WTC11 (cell line): Measurements from ENCODE around the gene FN3K. TPM values are rescaled to one million over a fixed set of nuclear protein-coding genes. Genes with fewer than 3 reads are reported as not detected.

Source experiments
- ATAC-seq: fragments of 200-7000 bp; cut with Tn5 transposase; 2 replicates; pipeline ENCODE4 v1.10.0; 2021; ENCODE audit warnings: mild to moderate bottlenecking, moderate library complexity
- CTCF ChIA-PET: fragments of 300-600 bp; sonication (Branson Sonifier 250); formaldehyde crosslinking; loops from one replicate; lab custom pipeline; 2021; ENCODE audit warnings: antibody characterized with exemption; lab: Charles Lee
- POLR2A ChIA-PET: fragments of 350-600 bp; sonication (Branson Sonifier 250); formaldehyde crosslinking; loops from one replicate; lab custom pipeline; 2021; ENCODE audit warnings: antibody characterized with exemption; lab: Charles Lee
- DNase-seq: peaks from one replicate; pipeline ENCODE4 v3.0.0; 2021; ENCODE audit warnings: low spot score
- H3K27ac Mint-ChIP-seq: 2 replicates; pipeline ENCODE4 v1.8.0; 2021; ENCODE audit warnings: mixed read lengths
- H3K27me3 Mint-ChIP-seq: 2 replicates; pipeline ENCODE4 v1.8.0; 2021; ENCODE audit warnings: low read depth, mild to moderate bottlenecking, moderate library complexity, mixed read lengths
- H3K36me3 Mint-ChIP-seq: 2 replicates; pipeline ENCODE4 v1.8.0; 2021; ENCODE audit warnings: mixed read lengths
- H3K4me1 Mint-ChIP-seq: 2 replicates; pipeline ENCODE4 v1.8.0; 2022; ENCODE audit warnings: mixed read lengths
- H3K4me3 Mint-ChIP-seq: 2 replicates; pipeline ENCODE4 v1.8.0; 2021; ENCODE audit warnings: mild to moderate bottlenecking, moderate library complexity, mixed read lengths
- H3K9me3 Mint-ChIP-seq: 2 replicates; pipeline ENCODE4 v1.8.0; 2021; ENCODE audit warnings: mixed read lengths
- CREB1 ChIP-seq: sonication (generic); formaldehyde crosslinking; IDR thresholded peaks from 2 replicates; pipeline ENCODE4 v1.8.0; 2023; ENCODE audit warnings: mild to moderate bottlenecking, missing genetic modification reagents
- ELF4 ChIP-seq: sonication (generic); formaldehyde crosslinking; IDR thresholded peaks from 2 replicates; pipeline ENCODE4 v1.8.1; 2022; ENCODE audit warnings: low read depth, mild to moderate bottlenecking, moderate library complexity, missing genetic modification reagents
- ESRRA ChIP-seq: sonication (generic); formaldehyde crosslinking; IDR thresholded peaks from 2 replicates; pipeline ENCODE4 v1.8.1; 2022; ENCODE audit warnings: mild to moderate bottlenecking, missing genetic modification reagents, borderline replicate concordance
- ETV6 ChIP-seq: sonication (generic); formaldehyde crosslinking; IDR thresholded peaks from 2 replicates; pipeline ENCODE4 v1.8.1; 2022; ENCODE audit warnings: mild to moderate bottlenecking, missing genetic modification reagents
- FOXJ3 ChIP-seq: sonication (generic); formaldehyde crosslinking; IDR thresholded peaks from 2 replicates; pipeline ENCODE4 v1.9.0; 2021; ENCODE audit warnings: missing genetic modification reagents, mild to moderate bottlenecking, borderline replicate concordance
- GABPB1 ChIP-seq: sonication (generic); formaldehyde crosslinking; IDR thresholded peaks from 2 replicates; pipeline ENCODE4 v1.8.1; 2023; ENCODE audit warnings: mild to moderate bottlenecking, missing genetic modification reagents
- GRHL2 ChIP-seq: fragments of 250-450 bp; sonication (Bioruptor Pico); IDR thresholded peaks from 2 replicates; pipeline ENCODE4 v1.8.0; 2022; ENCODE audit warnings: mild to moderate bottlenecking, moderate library complexity; ENCODE audit not compliant: insufficient replicate concordance, severe bottlenecking
- JUN ChIP-seq: sonication (generic); formaldehyde crosslinking; IDR thresholded peaks from 2 replicates; pipeline ENCODE4 v1.8.0; 2023; ENCODE audit warnings: mild to moderate bottlenecking, missing genetic modification reagents
- NR3C1 ChIP-seq: sonication (generic); formaldehyde crosslinking; conservative IDR thresholded peaks from 2 replicates; pipeline ENCODE4 v1.8.1; 2023; ENCODE audit warnings: low read depth, mild to moderate bottlenecking, missing genetic modification reagents
- RELA ChIP-seq: sonication (generic); formaldehyde crosslinking; IDR thresholded peaks from 2 replicates; pipeline ENCODE4 v1.8.1; 2022; ENCODE audit warnings: missing genetic modification reagents, mild to moderate bottlenecking, borderline replicate concordance
- TCF7 ChIP-seq: sonication (generic); formaldehyde crosslinking; IDR thresholded peaks from 2 replicates; pipeline ENCODE4 v1.8.0; 2022; ENCODE audit warnings: mild to moderate bottlenecking, low read depth, missing genetic modification reagents, moderate library complexity
- ZNF416 ChIP-seq: fragments of 250-450 bp; sonication (Bioruptor Pico); IDR thresholded peaks from 2 replicates; pipeline ENCODE4 v1.9.0; 2021; ENCODE audit warnings: mild to moderate bottlenecking, inconsistent platforms
- total RNA-seq: library from RNA; stranded (reverse); gene quantifications from 3 replicates; pipeline ENCODE4 v1.2.3, GENCODE V29; 2021
- TF ChIP-seq, protein P1 (sequence below): fragments of 250-450 bp; sonication (Bioruptor Pico); IDR thresholded peaks from 2 replicates; pipeline ENCODE4 v2.1.2; 2022; ENCODE audit warnings: mild to moderate bottlenecking, moderate library complexity
- TF ChIP-seq, protein P2 (sequence below): sonication (generic); formaldehyde crosslinking; IDR thresholded peaks from 2 replicates; pipeline ENCODE4 v1.8.1; 2022; ENCODE audit warnings: mild to moderate bottlenecking, missing genetic modification reagents, moderate library complexity, borderline replicate concordance
- TF ChIP-seq, protein P3 (sequence below): sonication (generic); formaldehyde crosslinking; IDR thresholded peaks from 2 replicates; pipeline ENCODE4 v1.8.1; 2023; ENCODE audit warnings: mild to moderate bottlenecking, missing genetic modification reagents
- TF ChIP-seq, protein P4 (sequence below): sonication (generic); formaldehyde crosslinking; IDR thresholded peaks from 2 replicates; pipeline ENCODE4 v1.8.1; 2022; ENCODE audit warnings: missing genetic modification reagents, borderline replicate concordance
- TF ChIP-seq, protein P5 (sequence below): sonication (generic); formaldehyde crosslinking; IDR thresholded peaks from 2 replicates; pipeline ENCODE4 v1.8.0; 2023; ENCODE audit warnings: missing genetic modification reagents
- TF ChIP-seq, protein P6 (sequence below): sonication (generic); formaldehyde crosslinking; IDR thresholded peaks from 2 replicates; pipeline ENCODE4 v1.8.1; 2022; ENCODE audit warnings: mild to moderate bottlenecking, moderate library complexity, missing genetic modification reagents

Gene FN3K
- total RNA-seq, 1 experiment from 2014 or later, result 19.3 TPM

DNA sequence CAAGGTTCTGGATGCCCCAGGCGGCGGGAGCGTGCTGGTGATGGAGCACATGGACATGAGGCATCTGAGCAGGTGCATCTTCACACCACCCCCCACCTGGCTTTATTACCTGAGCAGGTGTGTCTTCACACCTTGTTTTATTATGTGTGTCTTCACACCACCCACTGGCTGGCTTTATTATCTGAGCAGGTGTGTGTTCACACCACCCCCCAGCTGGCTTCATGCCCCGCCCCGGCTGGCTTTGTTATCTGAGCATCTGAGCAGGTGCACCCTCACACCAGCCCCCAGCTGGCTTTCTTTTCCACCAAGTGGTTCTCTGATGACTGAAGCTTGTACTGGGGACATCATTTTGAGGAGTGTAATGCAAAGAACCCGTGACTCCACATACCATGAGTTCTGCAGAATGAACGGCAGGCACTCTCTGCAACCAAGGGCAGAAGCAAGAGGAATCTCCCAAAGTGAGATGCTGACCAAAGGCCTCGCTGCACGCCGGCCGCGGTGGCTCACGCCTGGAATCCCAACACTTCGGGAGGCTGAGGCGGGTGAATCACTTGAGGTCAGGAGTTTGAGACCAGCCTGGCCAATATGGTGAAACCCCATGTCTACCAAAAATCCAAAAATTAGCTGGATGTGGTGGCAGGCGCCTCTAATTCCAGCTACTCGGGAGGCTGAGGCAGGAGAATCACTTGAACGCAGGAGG is 16.3 kb upstream of the FN3K start:
- H3K27me3 Mint-ChIP-seq, result peaks cover 22% of the 10 kb centered on the region
- peaks cover 13% of the 10 kb centered on the region for H3K4me1 Mint-ChIP-seq
- peaks cover 23% of the 10 kb centered on the region for H3K36me3 Mint-ChIP-seq
- no peaks in the 10 kb centered on the region for H3K9me3 Mint-ChIP-seq
- DNase-seq (no peak), ATAC-seq (no peak)
- H3K27ac Mint-ChIP-seq, result no peak overlapping the region
- ChIA-PET POLR2A (no interaction called here), CTCF (no interaction called here)
- no peak overlapping the region for H3K4me3 Mint-ChIP-seq
- TF ChIP-seq, protein P1, sequence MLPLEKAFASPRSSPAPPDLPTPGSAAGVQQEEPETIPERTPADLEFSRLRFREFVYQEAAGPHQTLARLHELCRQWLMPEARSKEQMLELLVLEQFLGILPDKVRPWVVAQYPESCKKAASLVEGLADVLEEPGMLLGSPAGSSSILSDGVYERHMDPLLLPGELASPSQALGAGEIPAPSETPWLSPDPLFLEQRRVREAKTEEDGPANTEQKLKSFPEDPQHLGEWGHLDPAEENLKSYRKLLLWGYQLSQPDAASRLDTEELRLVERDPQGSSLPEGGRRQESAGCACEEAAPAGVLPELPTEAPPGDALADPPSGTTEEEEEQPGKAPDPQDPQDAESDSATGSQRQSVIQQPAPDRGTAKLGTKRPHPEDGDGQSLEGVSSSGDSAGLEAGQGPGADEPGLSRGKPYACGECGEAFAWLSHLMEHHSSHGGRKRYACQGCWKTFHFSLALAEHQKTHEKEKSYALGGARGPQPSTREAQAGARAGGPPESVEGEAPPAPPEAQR (CRISPR knock-in tag), result no peak
- TF ChIP-seq FOXJ3 (CRISPR knock-in tag), result no peak
- TF ChIP-seq, protein P2, sequence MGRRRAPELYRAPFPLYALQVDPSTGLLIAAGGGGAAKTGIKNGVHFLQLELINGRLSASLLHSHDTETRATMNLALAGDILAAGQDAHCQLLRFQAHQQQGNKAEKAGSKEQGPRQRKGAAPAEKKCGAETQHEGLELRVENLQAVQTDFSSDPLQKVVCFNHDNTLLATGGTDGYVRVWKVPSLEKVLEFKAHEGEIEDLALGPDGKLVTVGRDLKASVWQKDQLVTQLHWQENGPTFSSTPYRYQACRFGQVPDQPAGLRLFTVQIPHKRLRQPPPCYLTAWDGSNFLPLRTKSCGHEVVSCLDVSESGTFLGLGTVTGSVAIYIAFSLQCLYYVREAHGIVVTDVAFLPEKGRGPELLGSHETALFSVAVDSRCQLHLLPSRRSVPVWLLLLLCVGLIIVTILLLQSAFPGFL (CRISPR knock-in tag), result no peak

DNA sequence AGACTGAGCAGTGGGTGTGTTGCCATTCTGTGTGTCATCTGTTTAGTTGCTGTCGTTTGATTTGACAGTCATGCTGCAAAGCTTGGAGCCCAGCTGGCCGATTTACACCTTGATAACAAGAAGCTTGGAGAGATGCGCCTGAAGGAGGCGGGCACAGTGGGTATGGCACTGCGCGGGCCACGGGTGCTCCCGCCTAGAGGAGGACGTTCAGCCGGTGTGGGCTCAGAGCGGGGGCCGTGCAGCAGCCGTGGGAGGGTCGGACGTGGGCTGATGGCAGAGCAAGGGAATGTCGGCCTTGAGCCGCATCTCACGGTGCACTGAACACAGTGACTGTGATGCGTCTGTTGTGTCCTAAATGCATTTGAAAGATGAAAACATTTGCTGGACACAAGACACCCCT is 15.2 kb upstream of the FN3K start:
- peaks cover 13% of the 10 kb centered on the region for H3K4me1 Mint-ChIP-seq
- H3K36me3 Mint-ChIP-seq, result peaks cover 23% of the 10 kb centered on the region
- POLR2A ChIA-PET, result no interaction called here
- H3K9me3 Mint-ChIP-seq, result no peaks in the 10 kb centered on the region
- no peak overlapping the region for H3K4me3 Mint-ChIP-seq
- DNase-seq, result no peak
- peaks cover 16% of the 10 kb centered on the region for H3K27me3 Mint-ChIP-seq
- TF ChIP-seq TCF7 (CRISPR knock-in tag) (no peak), ETV6 (CRISPR knock-in tag) (no peak), RELA (CRISPR knock-in tag) (no peak), GRHL2 (CRISPR knock-in tag) (no peak), ZNF416 (CRISPR knock-in tag) (no peak), JUN (CRISPR knock-in tag) (no peak), CREB1 (CRISPR knock-in tag) (no peak), ELF4 (no peak), ESRRA (no peak), GABPB1 (no peak), NR3C1 (CRISPR knock-in tag) (no peak)
- TF ChIP-seq, protein P3, sequence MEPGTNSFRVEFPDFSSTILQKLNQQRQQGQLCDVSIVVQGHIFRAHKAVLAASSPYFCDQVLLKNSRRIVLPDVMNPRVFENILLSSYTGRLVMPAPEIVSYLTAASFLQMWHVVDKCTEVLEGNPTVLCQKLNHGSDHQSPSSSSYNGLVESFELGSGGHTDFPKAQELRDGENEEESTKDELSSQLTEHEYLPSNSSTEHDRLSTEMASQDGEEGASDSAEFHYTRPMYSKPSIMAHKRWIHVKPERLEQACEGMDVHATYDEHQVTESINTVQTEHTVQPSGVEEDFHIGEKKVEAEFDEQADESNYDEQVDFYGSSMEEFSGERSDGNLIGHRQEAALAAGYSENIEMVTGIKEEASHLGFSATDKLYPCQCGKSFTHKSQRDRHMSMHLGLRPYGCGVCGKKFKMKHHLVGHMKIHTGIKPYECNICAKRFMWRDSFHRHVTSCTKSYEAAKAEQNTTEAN (CRISPR knock-in tag), result no peak
- TF ChIP-seq, protein P4, sequence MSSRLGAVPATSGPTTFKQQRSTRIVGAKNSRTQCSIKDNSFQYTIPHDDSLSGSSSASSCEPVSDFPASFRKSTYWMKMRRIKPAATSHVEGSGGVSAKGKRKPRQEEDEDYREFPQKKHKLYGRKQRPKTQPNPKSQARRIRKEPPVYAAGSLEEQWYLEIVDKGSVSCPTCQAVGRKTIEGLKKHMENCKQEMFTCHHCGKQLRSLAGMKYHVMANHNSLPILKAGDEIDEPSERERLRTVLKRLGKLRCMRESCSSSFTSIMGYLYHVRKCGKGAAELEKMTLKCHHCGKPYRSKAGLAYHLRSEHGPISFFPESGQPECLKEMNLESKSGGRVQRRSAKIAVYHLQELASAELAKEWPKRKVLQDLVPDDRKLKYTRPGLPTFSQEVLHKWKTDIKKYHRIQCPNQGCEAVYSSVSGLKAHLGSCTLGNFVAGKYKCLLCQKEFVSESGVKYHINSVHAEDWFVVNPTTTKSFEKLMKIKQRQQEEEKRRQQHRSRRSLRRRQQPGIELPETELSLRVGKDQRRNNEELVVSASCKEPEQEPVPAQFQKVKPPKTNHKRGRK, result no peak
- TF ChIP-seq, protein P5, sequence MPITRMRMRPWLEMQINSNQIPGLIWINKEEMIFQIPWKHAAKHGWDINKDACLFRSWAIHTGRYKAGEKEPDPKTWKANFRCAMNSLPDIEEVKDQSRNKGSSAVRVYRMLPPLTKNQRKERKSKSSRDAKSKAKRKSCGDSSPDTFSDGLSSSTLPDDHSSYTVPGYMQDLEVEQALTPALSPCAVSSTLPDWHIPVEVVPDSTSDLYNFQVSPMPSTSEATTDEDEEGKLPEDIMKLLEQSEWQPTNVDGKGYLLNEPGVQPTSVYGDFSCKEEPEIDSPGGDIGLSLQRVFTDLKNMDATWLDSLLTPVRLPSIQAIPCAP (CRISPR knock-in tag), result no peak
- TF ChIP-seq, protein P6, sequence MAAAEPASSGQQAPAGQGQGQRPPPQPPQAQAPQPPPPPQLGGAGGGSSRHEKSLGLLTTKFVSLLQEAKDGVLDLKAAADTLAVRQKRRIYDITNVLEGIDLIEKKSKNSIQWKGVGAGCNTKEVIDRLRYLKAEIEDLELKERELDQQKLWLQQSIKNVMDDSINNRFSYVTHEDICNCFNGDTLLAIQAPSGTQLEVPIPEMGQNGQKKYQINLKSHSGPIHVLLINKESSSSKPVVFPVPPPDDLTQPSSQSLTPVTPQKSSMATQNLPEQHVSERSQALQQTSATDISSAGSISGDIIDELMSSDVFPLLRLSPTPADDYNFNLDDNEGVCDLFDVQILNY (CRISPR knock-in tag), result no peak
- TF ChIP-seq, all 79 proteins: peak for 0
- no peak for ATAC-seq
- H3K27ac Mint-ChIP-seq, result no peak overlapping the region
- CTCF ChIA-PET, result interaction anchor here (0.6 kb wide), 1 partner anchor 8 kb away, joined by 3 read pairs; no protein-coding TSS in a partner anchor
